Measurements from ENCODE around the gene HTT. TPM values are rescaled to one million over a fixed set of nuclear protein-coding genes. Genes with fewer than 3 reads are reported as not detected.

HTT gene
- total and polyA plus RNA-seq, 2 of the 8 experiments (the other 6 are each of a cell fraction or from before 2014, with no cell fraction given): 24.0 to 71.0 TPM

GRCh38 chr4:3252831-3253641, 178.6 kb downstream of the HTT start (continued):
- TF ChIP-seq TBP (IDR thresholded peaks at IDR 0.05; ENCODE audit: low read depth, low read length): no peak
- no peak for TF ChIP-seq SP1 (IDR thresholded peaks at IDR 0.05; ENCODE audit: low read depth, low read length)
- no peak for TF ChIP-seq SP2 (IDR thresholded peaks at IDR 0.05; ENCODE audit: low read length)
- TF ChIP-seq, protein P1, sequence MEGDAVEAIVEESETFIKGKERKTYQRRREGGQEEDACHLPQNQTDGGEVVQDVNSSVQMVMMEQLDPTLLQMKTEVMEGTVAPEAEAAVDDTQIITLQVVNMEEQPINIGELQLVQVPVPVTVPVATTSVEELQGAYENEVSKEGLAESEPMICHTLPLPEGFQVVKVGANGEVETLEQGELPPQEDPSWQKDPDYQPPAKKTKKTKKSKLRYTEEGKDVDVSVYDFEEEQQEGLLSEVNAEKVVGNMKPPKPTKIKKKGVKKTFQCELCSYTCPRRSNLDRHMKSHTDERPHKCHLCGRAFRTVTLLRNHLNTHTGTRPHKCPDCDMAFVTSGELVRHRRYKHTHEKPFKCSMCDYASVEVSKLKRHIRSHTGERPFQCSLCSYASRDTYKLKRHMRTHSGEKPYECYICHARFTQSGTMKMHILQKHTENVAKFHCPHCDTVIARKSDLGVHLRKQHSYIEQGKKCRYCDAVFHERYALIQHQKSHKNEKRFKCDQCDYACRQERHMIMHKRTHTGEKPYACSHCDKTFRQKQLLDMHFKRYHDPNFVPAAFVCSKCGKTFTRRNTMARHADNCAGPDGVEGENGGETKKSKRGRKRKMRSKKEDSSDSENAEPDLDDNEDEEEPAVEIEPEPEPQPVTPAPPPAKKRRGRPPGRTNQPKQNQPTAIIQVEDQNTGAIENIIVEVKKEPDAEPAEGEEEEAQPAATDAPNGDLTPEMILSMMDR (IDR thresholded peaks at IDR 0.05; ENCODE audit: control extremely low read depth in 1 of 3, insufficient read depth in 1 of 3, low read depth in 1 of 3, low read length in 3 of 3): no peak
